HUES6 (cell line): ENCODE results near the gene DENND1A.
A peak's percentile ranks its signal among the peaks of the same experiment; 100 is the strongest.

Experiments used
- H3K27ac ChIP-seq: 2 replicates; pipeline ENCODE4 v1.7.0; 2013; ENCODE audit warnings: low read depth, mild to moderate bottlenecking, low read length, inconsistent platforms
- H3K27me3 ChIP-seq: 2 replicates; pipeline ENCODE4 v1.6.1; 2013; ENCODE audit warnings: low read length; ENCODE audit not compliant: control insufficient read depth, insufficient read depth
- H3K36me3 ChIP-seq: 2 replicates; pipeline ENCODE4 v1.6.1; 2013; ENCODE audit warnings: low read length; ENCODE audit not compliant: control insufficient read depth, insufficient read depth
- H3K4me1 ChIP-seq: 2 replicates; pipeline ENCODE4 v1.6.1; 2013; ENCODE audit warnings: low read length; ENCODE audit not compliant: control insufficient read depth, insufficient read depth
- H3K4me3 ChIP-seq: 2 replicates; pipeline ENCODE4 v1.5.1; 2013; ENCODE audit warnings: low read depth, low read length
- H3K9ac ChIP-seq: one replicate; pipeline ENCODE4 v1.6.1; 2013; ENCODE audit warnings: mild to moderate bottlenecking, low read length
- H3K9me3 ChIP-seq: 2 replicates; pipeline ENCODE4 v1.6.1; 2013; ENCODE audit warnings: low read depth, low read length; ENCODE audit not compliant: control insufficient read depth, insufficient read depth

DENND1A gene

GRCh38 chr9:123929177-123929869, 603 bp downstream of the DENND1A start:
- no peaks in the 10 kb centered on the region for H3K9me3 ChIP-seq
- peak overlapping the region; percentile 66 for H3K4me3 ChIP-seq
- no peaks in the 10 kb centered on the region for H3K36me3 ChIP-seq
- peak overlapping the region; percentile 28 for H3K9ac ChIP-seq
- no peak overlapping the region for H3K27ac ChIP-seq
- H3K4me1 ChIP-seq, result peaks cover 45% of the 10 kb centered on the region
- H3K27me3 ChIP-seq, result peaks cover 8% of the 10 kb centered on the region; the same call in 1 of the 2 replicates

DNA sequence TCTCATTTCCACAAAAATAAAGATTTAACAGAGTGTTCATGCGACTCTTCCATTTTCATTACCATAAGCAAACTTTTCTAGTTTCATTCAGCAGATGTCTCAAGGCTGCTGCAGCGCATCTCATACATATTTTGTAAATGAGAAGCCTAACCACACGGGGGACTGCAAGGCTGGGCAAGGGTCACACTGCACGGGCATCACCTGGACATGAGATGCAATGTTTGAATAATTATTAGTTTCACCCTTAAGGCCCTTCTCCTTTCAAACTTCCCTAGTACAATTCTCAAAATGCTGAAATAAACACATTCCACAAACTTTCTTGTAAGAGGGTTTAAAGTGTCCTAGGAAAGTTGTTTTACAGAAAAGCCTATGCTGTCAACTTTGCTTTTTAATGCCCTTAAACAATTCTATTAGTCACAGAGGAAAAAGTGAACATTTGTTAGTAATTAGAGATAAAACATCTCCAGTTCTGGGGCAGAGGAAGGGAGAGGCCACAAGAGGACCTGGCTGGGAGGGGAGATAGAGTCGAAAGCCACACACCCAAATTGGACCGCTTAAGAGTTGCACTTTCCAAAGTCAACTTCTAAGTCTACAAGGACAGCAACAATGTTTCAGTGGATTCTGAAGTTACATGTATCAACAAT, 1.3 kb downstream of the DENND1A start:
- H3K27ac ChIP-seq, result no peak overlapping the region
- peaks cover 8% of the 10 kb centered on the region; the same call in 1 of the 2 replicates for H3K27me3 ChIP-seq
- H3K9ac ChIP-seq, result peak overlapping the region; percentile 28
- H3K4me3 ChIP-seq, result peak overlapping the region; percentile 66
- no peaks in the 10 kb centered on the region for H3K36me3 ChIP-seq
- H3K4me1 ChIP-seq, result peaks cover 45% of the 10 kb centered on the region
- no peaks in the 10 kb centered on the region for H3K9me3 ChIP-seq

GRCh38 chr9:123927625-123928532, 2.0 kb downstream of the DENND1A start:
- Histone ChIP-seq H3K27me3 (peaks cover 8% of the 10 kb centered on the region; the same call in 1 of the 2 replicates), H3K9me3 (no peaks in the 10 kb centered on the region), H3K36me3 (no peaks in the 10 kb centered on the region), H3K9ac (no peak overlapping the region), H3K4me1 (peaks cover 45% of the 10 kb centered on the region), H3K27ac (no peak overlapping the region), H3K4me3 (peak overlapping the region; percentile 66; the same call in 1 of the 2 replicates)

DNA sequence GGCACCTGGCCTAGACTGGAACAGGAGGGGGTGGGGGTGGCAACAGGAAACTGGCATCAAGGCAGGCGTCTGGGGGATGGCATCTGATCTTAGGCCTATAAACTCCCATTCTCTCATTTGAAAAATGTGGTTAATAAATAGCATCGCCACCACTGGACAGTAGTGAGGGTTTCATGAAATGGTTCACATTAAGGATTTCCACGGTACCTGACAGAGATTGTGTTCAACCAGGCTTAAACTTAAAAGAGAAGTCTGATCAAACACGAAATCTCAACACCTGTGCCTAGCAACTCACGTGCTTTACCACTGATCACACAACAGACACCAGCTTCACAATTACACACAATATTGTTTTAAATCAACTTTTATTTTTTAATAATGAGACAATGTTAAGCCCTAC, 3.0 kb downstream of the DENND1A start:
- Histone ChIP-seq H3K4me1 (peaks cover 45% of the 10 kb centered on the region), H3K36me3 (no peaks in the 10 kb centered on the region), H3K9ac (no peak overlapping the region), H3K27ac (no peak overlapping the region), H3K27me3 (peaks cover 8% of the 10 kb centered on the region; the same call in 1 of the 2 replicates), H3K4me3 (no peak overlapping the region), H3K9me3 (no peaks in the 10 kb centered on the region)

DNA sequence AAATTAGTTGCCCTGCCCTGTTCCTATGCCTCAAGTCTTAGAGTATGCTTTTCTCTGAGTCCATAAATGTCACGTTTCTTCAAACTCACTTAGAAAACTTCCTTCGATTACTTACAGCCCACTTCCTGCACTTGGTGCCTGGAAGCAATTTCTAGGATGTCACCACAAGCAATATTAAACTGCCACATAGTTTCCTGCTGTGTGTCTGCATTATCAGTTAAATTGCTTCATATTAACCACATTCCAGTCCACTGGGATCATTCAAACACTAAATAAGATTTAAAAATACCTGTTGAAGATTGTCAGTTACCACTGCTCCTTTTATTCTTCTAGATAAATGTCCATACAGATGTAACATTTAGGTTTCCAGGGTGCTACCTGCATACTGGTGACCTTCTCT, 4.1 kb downstream of the DENND1A start:
- Histone ChIP-seq H3K36me3 (no peaks in the 10 kb centered on the region), H3K27me3 (peaks cover 6% of the 10 kb centered on the region; the same call in 1 of the 2 replicates), H3K9me3 (no peaks in the 10 kb centered on the region), H3K4me1 (peaks cover 43% of the 10 kb centered on the region), H3K4me3 (no peak overlapping the region), H3K27ac (no peak overlapping the region), H3K9ac (no peak overlapping the region)

DNA sequence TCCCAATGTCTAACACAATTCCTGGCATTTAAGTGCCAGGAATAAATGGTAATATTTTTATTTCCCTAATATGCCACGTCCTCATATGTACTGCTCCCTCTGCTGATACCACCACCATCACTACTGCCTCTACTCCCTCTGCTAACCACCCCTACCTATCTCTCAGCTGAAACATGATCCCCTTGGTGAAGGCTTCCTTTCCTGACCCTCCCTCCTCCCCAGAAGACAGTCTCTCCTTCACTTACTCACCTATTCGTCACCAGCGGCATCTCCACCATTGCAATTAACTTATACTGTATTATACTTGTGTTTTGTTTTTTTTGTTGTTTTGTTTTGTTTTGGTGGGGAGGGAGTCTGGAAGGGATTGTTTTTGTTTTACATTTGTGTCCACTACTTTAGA, 4.8 kb downstream of the DENND1A start:
- no peak overlapping the region for H3K4me3 ChIP-seq
- no peak overlapping the region for H3K27ac ChIP-seq
- no peaks in the 10 kb centered on the region for H3K27me3 ChIP-seq
- H3K9me3 ChIP-seq, result no peaks in the 10 kb centered on the region
- H3K9ac ChIP-seq, result no peak overlapping the region
- no peaks in the 10 kb centered on the region for H3K36me3 ChIP-seq
- peaks cover 37% of the 10 kb centered on the region for H3K4me1 ChIP-seq

DNA sequence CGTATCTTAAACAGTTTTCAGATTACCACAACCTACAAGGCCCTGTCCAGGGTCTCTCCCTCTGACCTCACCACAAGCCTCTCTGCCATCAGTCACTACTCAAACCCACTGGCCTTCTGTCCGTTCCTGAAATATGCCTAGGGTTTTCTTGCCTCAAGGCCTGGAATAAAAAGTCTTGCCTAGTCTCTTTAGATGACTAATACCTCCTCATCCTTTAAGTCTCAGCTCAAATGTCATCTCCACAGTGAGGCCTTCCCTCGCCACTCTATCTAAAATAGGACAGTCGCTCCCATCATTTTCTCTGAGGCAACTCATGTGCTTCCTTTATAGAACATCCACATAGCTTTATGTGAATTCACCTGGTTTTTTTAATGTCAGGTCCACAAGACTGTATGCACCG, 5.2 kb downstream of the DENND1A start:
- H3K4me3 ChIP-seq, result no peak overlapping the region
- no peaks in the 10 kb centered on the region for H3K36me3 ChIP-seq
- no peak overlapping the region for H3K27ac ChIP-seq
- no peaks in the 10 kb centered on the region for H3K9me3 ChIP-seq
- peaks cover 37% of the 10 kb centered on the region for H3K4me1 ChIP-seq
- H3K9ac ChIP-seq, result no peak overlapping the region
- no peaks in the 10 kb centered on the region for H3K27me3 ChIP-seq

DNA sequence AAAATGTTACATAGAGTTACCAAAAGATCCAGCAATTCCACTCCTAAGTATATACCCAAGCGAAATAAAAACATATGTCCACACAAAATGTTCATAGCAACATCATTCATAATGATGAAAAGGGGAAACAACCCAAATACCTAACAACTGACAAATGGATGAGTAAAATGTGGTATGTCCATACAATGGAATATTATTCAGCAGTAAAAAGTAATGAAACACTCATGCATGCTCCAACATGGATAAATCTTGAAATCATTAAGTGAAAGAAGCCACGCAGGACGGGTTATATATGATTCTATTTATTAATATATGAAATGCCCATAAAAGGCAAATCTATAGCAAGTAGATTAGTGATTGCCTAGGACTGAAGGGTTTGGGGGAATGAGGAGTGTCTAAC, 6.0 kb downstream of the DENND1A start:
- Histone ChIP-seq H3K4me1 (peaks cover 35% of the 10 kb centered on the region), H3K4me3 (no peak overlapping the region), H3K27me3 (no peaks in the 10 kb centered on the region), H3K27ac (no peak overlapping the region), H3K36me3 (no peaks in the 10 kb centered on the region), H3K9ac (no peak overlapping the region), H3K9me3 (no peaks in the 10 kb centered on the region)

DNA sequence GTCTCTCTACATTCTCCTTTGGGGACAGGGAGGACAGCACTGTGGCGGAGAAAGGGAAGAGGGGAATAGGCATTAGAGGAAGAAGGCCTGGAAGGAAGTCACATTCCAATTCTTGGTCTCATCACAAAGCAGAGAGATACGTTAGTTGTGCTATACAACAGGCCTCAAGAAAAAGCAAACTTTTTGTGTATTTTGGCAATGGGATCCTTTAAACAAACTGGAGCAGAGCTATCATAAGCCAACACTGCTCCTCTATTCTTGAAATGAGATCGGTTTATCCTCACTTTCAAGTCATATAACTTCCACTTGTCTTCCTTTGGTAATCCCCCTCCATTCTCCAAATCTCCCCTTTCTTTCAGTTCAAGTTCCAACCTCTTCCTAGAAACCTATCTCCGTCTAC, 6.5 kb downstream of the DENND1A start:
- H3K9ac ChIP-seq, result no peak overlapping the region
- H3K4me3 ChIP-seq, result no peak overlapping the region
- H3K27me3 ChIP-seq, result no peaks in the 10 kb centered on the region
- no peaks in the 10 kb centered on the region for H3K9me3 ChIP-seq
- peaks cover 30% of the 10 kb centered on the region for H3K4me1 ChIP-seq
- H3K27ac ChIP-seq, result no peak overlapping the region
- H3K36me3 ChIP-seq, result no peaks in the 10 kb centered on the region

DNA sequence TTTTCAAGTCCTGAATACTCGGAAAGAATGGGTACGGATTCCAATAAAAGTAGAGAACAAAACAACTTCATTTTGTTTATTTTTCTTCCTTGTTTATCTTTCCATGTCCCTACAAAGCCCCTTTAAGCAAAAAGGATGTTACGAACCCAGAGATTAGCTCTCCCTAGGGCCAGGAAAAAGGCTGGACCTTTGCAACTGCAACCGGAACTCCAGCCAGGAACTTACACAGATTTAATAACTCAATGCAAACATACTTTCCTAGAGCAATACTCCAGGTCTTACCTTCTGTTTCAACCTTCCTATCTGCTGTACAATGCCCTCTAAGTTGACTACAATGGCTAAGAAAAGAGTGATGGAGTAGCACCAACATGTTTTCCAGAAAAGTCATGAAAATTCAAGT, 7.0 kb downstream of the DENND1A start:
- no peak overlapping the region for H3K4me3 ChIP-seq

GRCh38 chr9:123922431-123922830, 7.5 kb downstream of the DENND1A start:
- H3K36me3 ChIP-seq, result no peaks in the 10 kb centered on the region
- no peak overlapping the region for H3K4me3 ChIP-seq
- H3K27me3 ChIP-seq, result no peaks in the 10 kb centered on the region
- H3K9ac ChIP-seq, result no peak overlapping the region
- H3K27ac ChIP-seq, result no peak overlapping the region
- H3K9me3 ChIP-seq, result no peaks in the 10 kb centered on the region
- H3K4me1 ChIP-seq, result peaks cover 21% of the 10 kb centered on the region

More for the DNA sequence above, 7.0 kb downstream of the DENND1A start:
- Histone ChIP-seq H3K9ac (no peak overlapping the region), H3K27ac (no peak overlapping the region), H3K27me3 (no peaks in the 10 kb centered on the region), H3K4me1 (peaks cover 26% of the 10 kb centered on the region), H3K36me3 (no peaks in the 10 kb centered on the region), H3K9me3 (no peaks in the 10 kb centered on the region)
